ENCODE results near the gene CCL13. TPM values are rescaled to one million over a fixed set of nuclear protein-coding genes. Genes with fewer than 3 reads are reported as not detected.

Gene CCL13
- total RNA-seq, 2 donors from 2014 or later: not detected

DNA sequence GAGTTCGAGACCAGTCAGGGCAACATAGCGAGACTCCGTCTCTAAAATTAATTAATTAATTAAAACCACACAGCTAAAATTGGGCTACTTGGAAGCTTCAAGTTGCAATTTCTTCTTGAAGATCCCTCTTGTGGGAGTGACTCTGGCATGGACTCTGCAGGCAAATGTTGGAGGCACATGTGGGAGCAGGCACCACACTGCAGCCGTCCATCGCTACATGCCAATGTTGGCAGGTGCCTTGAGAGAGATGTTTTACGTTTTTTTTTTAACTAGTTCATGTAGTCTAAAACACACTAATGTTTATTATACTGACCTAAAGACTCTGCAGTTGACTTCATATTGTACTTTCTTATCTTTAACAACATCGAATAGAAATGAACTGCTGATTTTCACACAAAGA, 45.0 kb upstream of the CCL13 start:
- Histone ChIP-seq H3K36me3 (ENCODE audit: control insufficient read depth, insufficient read depth, low read length) (no peaks in the 10 kb centered on the region), H3K9ac (ENCODE audit: extremely low read depth, low read length, poor library complexity, severe bottlenecking) (no peak overlapping the region), H3K9me3 (ENCODE audit: control insufficient read depth, low read length) (no peaks in the 10 kb centered on the region), H3K27me3 (ENCODE audit: control insufficient read depth, insufficient read depth, low read length, poor library complexity, severe bottlenecking) (no peaks in the 10 kb centered on the region), H3K4me3 (ENCODE audit: low read length) (no peak overlapping the region), H3K4me1 (ENCODE audit: control insufficient read depth, insufficient read depth, low read length) (no peaks in the 10 kb centered on the region), H3K27ac (ENCODE audit: low read depth, low read length) (no peak overlapping the region)
- TF ChIP-seq CTCF (conservative IDR thresholded peaks at IDR 0.05): no peak
- H3K27ac Mint-ChIP-seq: no peak overlapping the region
- no peak for DNase-seq
- no peaks in the 10 kb centered on the region for H3K9me3 Mint-ChIP-seq
- no peak overlapping the region for H3K4me3 Mint-ChIP-seq
- WGBS, 2 experiments (ENCODE audit: insufficient coverage in 1 of 2, insufficient read length in 1 of 2): 88 to 100% methylated on average over 3 to 7 of the region's 7 CpGs
- H3K36me3 Mint-ChIP-seq (ENCODE audit: low read depth): no peaks in the 10 kb centered on the region
- peaks cover 20% of the 10 kb centered on the region for H3K27me3 Mint-ChIP-seq (ENCODE audit: insufficient read depth)
- H3K4me1 Mint-ChIP-seq: peaks cover 7% of the 10 kb centered on the region

- Mint-ChIP-seq H3K4me1 (peaks cover 7% of the 10 kb centered on the region), H3K27me3 (ENCODE audit: insufficient read depth) (peaks cover 20% of the 10 kb centered on the region), H3K27ac (no peak overlapping the region)
Observed at GRCh38 chr17:34312080-34312479, 44.2 kb upstream of the CCL13 start.

DNA sequence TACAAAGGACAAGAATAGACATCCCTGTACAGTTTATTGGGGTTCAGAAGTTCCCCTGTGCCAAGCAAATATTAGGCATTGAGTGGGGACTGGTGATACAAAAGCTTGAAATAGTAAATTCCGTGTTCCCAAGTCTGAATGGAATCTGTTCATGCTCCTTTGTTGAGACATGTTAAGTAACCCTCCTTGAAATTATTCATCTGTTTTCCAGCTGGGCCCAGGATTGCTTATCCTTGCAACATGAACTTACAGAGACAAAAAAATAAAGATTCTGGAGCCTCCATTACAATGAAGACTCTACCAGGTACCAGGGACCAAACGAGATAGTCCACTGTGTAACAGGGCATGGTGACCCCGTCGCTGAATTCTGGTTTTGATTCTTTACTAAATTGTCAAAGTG, 43.1 kb upstream of the CCL13 start:
- Mint-ChIP-seq H3K4me1 (peaks cover 4% of the 10 kb centered on the region), H3K27ac (no peak overlapping the region), H3K9me3 (no peaks in the 10 kb centered on the region), H3K36me3 (ENCODE audit: low read depth) (no peaks in the 10 kb centered on the region), H3K4me3 (no peak overlapping the region), H3K27me3 (ENCODE audit: insufficient read depth) (peaks cover 20% of the 10 kb centered on the region)
- no peak overlapping the region for H3K9ac ChIP-seq (ENCODE audit: extremely low read depth, low read length, poor library complexity, severe bottlenecking)
- DNase-seq: no peak
- H3K4me3 ChIP-seq (ENCODE audit: low read length): no peak overlapping the region
- no peaks in the 10 kb centered on the region for H3K9me3 ChIP-seq (ENCODE audit: control insufficient read depth, low read length)
- H3K36me3 ChIP-seq (ENCODE audit: control insufficient read depth, insufficient read depth, low read length): no peaks in the 10 kb centered on the region
- whole genome bisulfite sequencing, 2 experiments (ENCODE audit: insufficient coverage in 1 of 2, insufficient read length in 1 of 2): 90 to 100% methylated on average over 1 to 4 of the region's 4 CpGs
- no peaks in the 10 kb centered on the region for H3K4me1 ChIP-seq (ENCODE audit: control insufficient read depth, insufficient read depth, low read length)
- H3K27ac ChIP-seq (ENCODE audit: low read depth, low read length): no peak overlapping the region
- TF ChIP-seq CTCF (conservative IDR thresholded peaks at IDR 0.05): no peak
- no peaks in the 10 kb centered on the region for H3K27me3 ChIP-seq (ENCODE audit: control insufficient read depth, insufficient read depth, low read length, poor library complexity, severe bottlenecking)

More at GRCh38 chr17:34312080-34312479, 44.2 kb upstream of the CCL13 start:
- Histone ChIP-seq H3K27ac (ENCODE audit: low read depth, low read length) (no peak overlapping the region), H3K9ac (ENCODE audit: extremely low read depth, low read length, poor library complexity, severe bottlenecking) (no peak overlapping the region), H3K27me3 (ENCODE audit: control insufficient read depth, insufficient read depth, low read length, poor library complexity, severe bottlenecking) (no peaks in the 10 kb centered on the region), H3K4me3 (ENCODE audit: low read length) (no peak overlapping the region), H3K4me1 (ENCODE audit: control insufficient read depth, insufficient read depth, low read length) (no peaks in the 10 kb centered on the region), H3K36me3 (ENCODE audit: control insufficient read depth, insufficient read depth, low read length) (no peaks in the 10 kb centered on the region), H3K9me3 (ENCODE audit: control insufficient read depth, low read length) (no peaks in the 10 kb centered on the region)
- no peaks in the 10 kb centered on the region for H3K36me3 Mint-ChIP-seq (ENCODE audit: low read depth)
- H3K9me3 Mint-ChIP-seq: no peaks in the 10 kb centered on the region
- no peak for TF ChIP-seq CTCF (conservative IDR thresholded peaks at IDR 0.05)
- no peak for DNase-seq
- 64 to 68% methylated on average over 4 of the region's 5 CpGs for WGBS, 2 experiments (ENCODE audit: insufficient coverage in 1 of 2, insufficient read length in 1 of 2)
- no peak overlapping the region for H3K4me3 Mint-ChIP-seq
